Ovary (tissue), 9 donors: ENCODE measurements around the gene ZNF71. TPM values are rescaled to one million over a fixed set of nuclear protein-coding genes. Genes with fewer than 3 reads are reported as not detected.

Source experiments
- DNase-seq, 5 donors: peaks; one replicate each; pipeline ENCODE4 v3.0.0-alpha.2; 2019 to 2020
- H3K27ac ChIP-seq, 2 donors: fragments of 200-600 bp; one replicate each; pipeline versions ENCODE4 v1.5.1 to v1.8.0; 2019 to 2022
- H3K27me3 ChIP-seq: fragments of 200-600 bp; one replicate; pipeline ENCODE4 v1.8.0; 2022
- H3K36me3 ChIP-seq: fragments of 200-600 bp; sonication (generic); one replicate; pipeline ENCODE4 v1.5.1; 2019
- H3K4me1 ChIP-seq: one replicate; pipeline ENCODE4 v1.8.1; 2013; ENCODE audit warnings: mild to moderate bottlenecking, moderate library complexity; ENCODE audit not compliant: insufficient read depth
- H3K4me3 ChIP-seq: fragments of 200-600 bp; sonication (generic); one replicate; pipeline ENCODE4 v1.5.1; 2017
- H3K9me3 ChIP-seq, 2 donors: fragments of 200-600 bp in 1 of 2; sonication (generic) in 1 of 2; one replicate each; pipeline versions ENCODE4 v1.5.1 to v1.8.1; 2013 to 2019; ENCODE audit warnings: mild to moderate bottlenecking in 1 of 2, moderate library complexity in 1 of 2
- EP300 ChIP-seq: sonication (generic); formaldehyde crosslinking; IDR thresholded peaks from one replicate; pipeline ENCODE4 v1.6.1; 2017; ENCODE audit warnings: antibody characterized with exemption
- POLR2A ChIP-seq: fragments of 450-650 bp; IDR thresholded peaks from one replicate; pipeline ENCODE4 v1.6.1; 2017; ENCODE audit warnings: antibody characterized with exemption, mild to moderate bottlenecking, moderate library complexity
- WGBS, 3 donors: extraction: QIAGEN DNeasy Blood & Tissue Kit in 1 of 3; methylation state at CpG; one replicate each; pipeline versions ENCODE4 v1.1.5 to v1.1.7; 2013 to 2017; 5-methylcytosine and 5-hydroxymethylcytosine counted together
- intact Hi-C, 4 donors: fragments of 100-400 bp; cut with DNase I; formaldehyde crosslinking; loops; one replicate each; pipeline versions ENCODE4 v1.11.0 to v1.15.1; 2022 to 2023
- polyA plus RNA-seq, 2 donors: library from polyadenylated mRNA; stranded (reverse); fragments of 200-250 nt in 1 of 2; fragments of 350-450 nt in 1 of 2; fragmentation: Illumina TruSeq in 1 of 2; extraction: RNeasy Lipid Tissue Mini Kit (QIAGEN cat#74804) in 1 of 2; gene quantifications; one replicate each; pipeline ENCODE4 v1.2.3, GENCODE V29; 2013 to 2014
- total RNA-seq, 7 donors: library from RNA; depleted of rRNA in 2 of 7; stranded (reverse); fragments of >200 nt in 2 of 7; fragmentation: NEBNext Ultra II Directional in 3 of 7; extraction: Animal tissue kit (Norgen Biotek cat#: 25700) in 3 of 7; gene quantifications; one replicate each; pipeline versions ENCODE4 v1.1.0 to v1.2.4, GENCODE V29; 2016 to 2023
- TF ChIP-seq, protein P1 (sequence below), 3 donors: fragments of 450-650 bp in 2 of 3; fragments of 200-600 bp in 1 of 3; IDR thresholded peaks; one replicate each; pipeline versions ENCODE4 v1.5.1 to v1.8.0; 2016 to 2022; ENCODE audit warnings: antibody characterized with exemption in 3 of 3, mild to moderate bottlenecking in 1 of 3
- donor health status: DM: no; HTN: no; CAD: no; lungs with moderate emphysema.
- donor health status: DM: no; HTN: no; CAD: no.
- donor health status: Bipolar disorder and iron deficiency.
- donor health status: DM: yes; HTN: yes; CAD: no.
- donor health status: DM: no; HTN: no; CAD: no.
- donor health status: DM: yes; HTN: yes; CAD: no.

ZNF71 gene
- total and polyA plus RNA-seq, 9 donors: 3.4 to 9.8 (median 7.7) TPM

DNA sequence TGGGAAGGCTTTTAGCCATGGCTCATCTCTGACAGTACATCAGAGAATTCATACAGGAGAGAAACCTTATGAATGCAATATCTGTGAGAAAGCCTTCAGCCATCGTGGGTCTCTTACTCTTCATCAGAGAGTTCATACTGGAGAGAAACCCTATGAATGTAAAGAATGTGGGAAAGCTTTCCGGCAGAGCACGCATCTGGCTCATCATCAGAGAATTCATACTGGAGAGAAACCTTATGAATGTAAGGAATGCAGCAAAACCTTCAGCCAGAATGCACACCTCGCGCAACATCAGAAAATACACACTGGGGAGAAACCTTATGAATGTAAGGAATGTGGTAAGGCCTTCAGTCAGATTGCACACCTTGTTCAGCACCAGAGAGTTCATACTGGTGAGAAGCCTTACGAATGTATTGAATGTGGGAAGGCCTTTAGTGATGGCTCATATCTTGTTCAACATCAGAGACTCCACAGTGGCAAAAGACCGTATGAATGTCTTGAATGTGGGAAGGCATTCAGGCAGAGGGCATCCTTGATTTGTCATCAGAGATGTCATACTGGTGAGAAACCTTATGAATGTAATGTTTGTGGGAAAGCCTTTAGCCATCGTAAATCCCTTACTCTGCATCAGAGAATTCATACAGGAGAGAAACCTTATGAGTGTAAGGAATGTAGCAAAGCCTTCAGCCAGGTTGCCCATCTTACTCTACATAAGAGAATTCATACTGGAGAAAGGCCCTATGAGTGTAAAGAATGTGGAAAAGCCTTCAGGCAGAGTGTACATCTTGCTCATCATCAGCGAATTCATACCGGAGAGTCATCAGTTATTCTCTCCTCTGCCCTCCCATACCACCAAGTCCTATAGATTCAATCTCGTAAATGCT, 17.1 kb upstream of the ZNF71 start:
- no peak for DNase-seq
- peaks cover 6% of the 10 kb centered on the region for H3K36me3 ChIP-seq
- WGBS, 3 donors: 96 to 98% (median 97%) methylated on average over 11 of the region's 11 CpGs
- no peak overlapping the region for H3K27ac ChIP-seq
- H3K4me3 ChIP-seq: no peak overlapping the region
- H3K4me1 ChIP-seq: no peaks in the 10 kb centered on the region
- TF ChIP-seq, protein P1, sequence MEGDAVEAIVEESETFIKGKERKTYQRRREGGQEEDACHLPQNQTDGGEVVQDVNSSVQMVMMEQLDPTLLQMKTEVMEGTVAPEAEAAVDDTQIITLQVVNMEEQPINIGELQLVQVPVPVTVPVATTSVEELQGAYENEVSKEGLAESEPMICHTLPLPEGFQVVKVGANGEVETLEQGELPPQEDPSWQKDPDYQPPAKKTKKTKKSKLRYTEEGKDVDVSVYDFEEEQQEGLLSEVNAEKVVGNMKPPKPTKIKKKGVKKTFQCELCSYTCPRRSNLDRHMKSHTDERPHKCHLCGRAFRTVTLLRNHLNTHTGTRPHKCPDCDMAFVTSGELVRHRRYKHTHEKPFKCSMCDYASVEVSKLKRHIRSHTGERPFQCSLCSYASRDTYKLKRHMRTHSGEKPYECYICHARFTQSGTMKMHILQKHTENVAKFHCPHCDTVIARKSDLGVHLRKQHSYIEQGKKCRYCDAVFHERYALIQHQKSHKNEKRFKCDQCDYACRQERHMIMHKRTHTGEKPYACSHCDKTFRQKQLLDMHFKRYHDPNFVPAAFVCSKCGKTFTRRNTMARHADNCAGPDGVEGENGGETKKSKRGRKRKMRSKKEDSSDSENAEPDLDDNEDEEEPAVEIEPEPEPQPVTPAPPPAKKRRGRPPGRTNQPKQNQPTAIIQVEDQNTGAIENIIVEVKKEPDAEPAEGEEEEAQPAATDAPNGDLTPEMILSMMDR (IDR thresholded peaks at IDR 0.05): no peak
- TF ChIP-seq EP300: no peak
- no peak for TF ChIP-seq POLR2A
- H3K9me3 ChIP-seq: peaks cover 15 to 52% of the 10 kb centered on the region in 2 donors
- intact Hi-C loops: no loop called here
- H3K27me3 ChIP-seq: no peaks in the 10 kb centered on the region

DNA sequence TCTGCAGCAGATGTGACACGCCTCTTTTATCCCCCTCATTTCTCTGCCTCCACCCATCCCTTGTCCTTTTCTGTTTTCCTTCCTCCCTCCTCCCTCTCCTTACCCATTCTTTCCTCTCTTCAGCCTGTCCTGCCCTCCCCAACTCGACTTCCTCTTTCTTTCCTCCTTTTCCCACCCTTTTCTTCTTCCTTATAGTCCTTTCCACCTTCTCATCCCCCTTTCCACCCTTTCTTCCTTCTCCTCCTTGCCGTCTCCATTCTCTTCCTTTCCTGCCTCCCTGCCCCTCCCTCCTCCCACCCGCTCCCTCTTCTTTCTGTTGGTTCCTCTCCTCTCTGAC, 688 bp upstream of the ZNF71 start:
- Histone ChIP-seq H3K27ac (no peak overlapping the region), H3K36me3 (no peaks in the 10 kb centered on the region), H3K4me1 (peaks cover 9% of the 10 kb centered on the region), H3K9me3 (peaks cover 0 to 6% of the 10 kb centered on the region in 2 donors), H3K4me3 (peak overlapping the region; percentile 99), H3K27me3 (no peaks in the 10 kb centered on the region)
- no peak for DNase-seq
- 60 to 62% (median 60%) methylated on average over 4 of the region's 4 CpGs for WGBS, 3 donors
- intact Hi-C loops: no loop called here
- no peak for TF ChIP-seq POLR2A
- TF ChIP-seq EP300: no peak
- TF ChIP-seq, protein P1 (IDR thresholded peaks at IDR 0.05): no peak

DNA sequence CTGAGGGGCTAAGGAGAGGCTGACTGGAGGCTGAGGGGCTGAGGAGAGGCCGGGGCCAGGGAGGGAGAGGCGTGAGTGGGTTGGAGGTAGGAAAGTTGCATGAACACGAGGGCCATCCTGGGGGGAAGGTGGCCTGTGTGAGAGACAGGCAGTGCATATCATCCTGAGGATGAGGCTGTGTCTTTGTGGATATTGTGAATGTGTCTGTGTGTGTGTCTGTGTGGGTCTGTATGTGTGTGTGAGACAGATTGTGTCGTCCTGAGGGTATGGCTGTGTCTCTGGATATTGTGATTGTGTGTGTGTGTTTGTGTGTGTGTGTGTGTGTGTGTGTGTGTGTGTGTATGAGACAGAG, 422 bp downstream of the ZNF71 start:
- Histone ChIP-seq H3K36me3 (no peaks in the 10 kb centered on the region), H3K27me3 (no peaks in the 10 kb centered on the region), H3K4me1 (peaks cover 9% of the 10 kb centered on the region), H3K4me3 (peak overlapping the region; percentile 99), H3K27ac (peak overlapping the region; percentile 5 to 75), H3K9me3 (no peaks in the 10 kb centered on the region)
- TF ChIP-seq EP300 (no peak), POLR2A (no peak)
- TF ChIP-seq, protein P1 (IDR thresholded peaks at IDR 0.05): no peak
- intact Hi-C loops: no loop called here
- no peak for DNase-seq
- WGBS, 3 donors: 0 to 1% (median 0%) methylated on average over 4 of the region's 4 CpGs

DNA sequence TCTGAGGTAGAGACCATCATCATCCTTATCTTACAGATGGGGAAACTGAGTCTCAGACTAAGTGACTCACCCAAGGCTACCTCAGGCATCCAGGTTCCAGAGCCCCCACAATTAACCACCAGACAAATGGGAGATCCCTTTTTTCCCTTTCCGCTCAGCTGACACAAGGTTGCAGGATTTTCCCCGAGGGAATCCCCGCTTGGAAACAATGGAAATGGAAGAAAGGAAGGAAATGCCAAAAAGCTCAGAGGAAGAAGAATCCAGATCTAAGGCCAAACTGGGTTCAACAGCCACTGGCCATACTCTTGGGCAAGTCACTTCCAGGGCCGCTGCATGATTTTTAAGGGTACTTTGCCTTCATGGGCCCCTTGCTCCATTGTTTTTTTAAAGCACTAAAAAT, 1.6 kb downstream of the ZNF71 start:
- Histone ChIP-seq H3K27me3 (no peaks in the 10 kb centered on the region), H3K9me3 (peaks cover 0 to 6% of the 10 kb centered on the region in 2 donors)
- 72% methylated on average over 4 of the region's 4 CpGs for WGBS, 3 donors

More for the DNA sequence above, 1.6 kb downstream of the ZNF71 start:
- no peak overlapping the region for H3K27ac ChIP-seq
- TF ChIP-seq, protein P1 (IDR thresholded peaks at IDR 0.05): no peak
- TF ChIP-seq POLR2A: no peak
- TF ChIP-seq EP300: no peak
- peaks cover 9% of the 10 kb centered on the region for H3K4me1 ChIP-seq
- no peak for DNase-seq
- no peak overlapping the region for H3K4me3 ChIP-seq
- no peaks in the 10 kb centered on the region for H3K36me3 ChIP-seq
- intact Hi-C loops: no loop called here
